K562 (cell line): Measurements from ENCODE around the gene TBRG1.

ENCODE experiments used
- CEBPB ChIP-seq: fragments of 450-650 bp; IDR thresholded peaks from 2 replicates; pipeline ENCODE4 v1.6.1; 2016; ENCODE audit warnings: missing genetic modification characterization, missing compliant biosample characterization
- CTCF ChIP-seq, 3 experiments: IDR thresholded peaks in 2 of 3; conservative IDR thresholded peaks in 1 of 3; 2 replicates each; pipeline ENCODE4 v1.5.1; 2011 to 2012; ENCODE audit warnings: low read length in 3 of 3, mild to moderate bottlenecking in 3 of 3, control low read depth in 2 of 3, improper control_type of control experiment in 1 of 3, inconsistent platforms in 1 of 3, low read depth in 1 of 3, mixed read lengths in 1 of 3, moderate library complexity in 1 of 3; ENCODE audit not compliant: insufficient read depth in 2 of 3
- HDAC3 ChIP-seq: fragments of 450-650 bp; IDR thresholded peaks from 2 replicates; pipeline ENCODE4 v1.6.1; 2018; ENCODE audit warnings: borderline replicate concordance, mild to moderate bottlenecking, moderate library complexity; ENCODE audit not compliant: partially characterized antibody
- MYC ChIP-seq, 2 experiments: fragments of 250-450 bp in 1 of 2; sonication (Bioruptor Pico) in 1 of 2; IDR thresholded peaks; 2 replicates each; pipeline versions ENCODE4 v1.5.1 to v1.6.1; 2012 to 2021; ENCODE audit warnings: low read depth in 2 of 2, borderline replicate concordance in 1 of 2, improper control_type of control experiment in 1 of 2, low read length in 1 of 2, mild to moderate bottlenecking in 1 of 2, moderate library complexity in 1 of 2
- NR2F6 ChIP-seq: fragments of 450-650 bp; formaldehyde crosslinking; IDR thresholded peaks from 2 replicates; pipeline ENCODE4 v1.4.0; 2020; ENCODE audit warnings: mild to moderate bottlenecking
- POLR2A ChIP-seq: fragments of 450-650 bp; conservative IDR thresholded peaks from 2 replicates; pipeline ENCODE4 v1.6.1; 2016
- SNRNP70 ChIP-seq: fragments of 200-400 bp; formaldehyde crosslinking; optimal IDR thresholded peaks from 2 replicates; pipeline ENCODE3; 2017; ENCODE audit warnings: low read depth, low read length
- SRF ChIP-seq, 2 experiments: fragments of 250-450, 450-650 bp in 1 of 2; sonication (Bioruptor Pico) in 1 of 2; sonication (generic) in 1 of 2; formaldehyde crosslinking; IDR thresholded peaks; 2 replicates each; pipeline versions ENCODE4 v1.5.0 to v1.5.1; 2020 to 2022; ENCODE audit warnings: mild to moderate bottlenecking in 1 of 2, missing genetic modification reagents in 1 of 2
- TAF1 ChIP-seq: IDR thresholded peaks from 2 replicates; pipeline ENCODE4 v1.6.1; 2011; ENCODE audit warnings: mild to moderate bottlenecking, low read length, moderate library complexity; ENCODE audit not compliant: insufficient read depth, control insufficient read depth, severe bottlenecking; ENCODE audit errors: extremely low read depth
- ZBTB7A ChIP-seq: IDR thresholded peaks from 2 replicates; pipeline ENCODE4 v1.6.1; 2011; ENCODE audit warnings: low read depth, mild to moderate bottlenecking, low read length, moderate library complexity, borderline replicate concordance; ENCODE audit not compliant: control insufficient read depth
- TF ChIP-seq, protein P1 (sequence below): fragments of 250-450 bp; sonication (Bioruptor Pico); IDR thresholded peaks from 2 replicates; pipeline ENCODE4 v1.4.0; 2020; ENCODE audit warnings: mild to moderate bottlenecking

DNA sequence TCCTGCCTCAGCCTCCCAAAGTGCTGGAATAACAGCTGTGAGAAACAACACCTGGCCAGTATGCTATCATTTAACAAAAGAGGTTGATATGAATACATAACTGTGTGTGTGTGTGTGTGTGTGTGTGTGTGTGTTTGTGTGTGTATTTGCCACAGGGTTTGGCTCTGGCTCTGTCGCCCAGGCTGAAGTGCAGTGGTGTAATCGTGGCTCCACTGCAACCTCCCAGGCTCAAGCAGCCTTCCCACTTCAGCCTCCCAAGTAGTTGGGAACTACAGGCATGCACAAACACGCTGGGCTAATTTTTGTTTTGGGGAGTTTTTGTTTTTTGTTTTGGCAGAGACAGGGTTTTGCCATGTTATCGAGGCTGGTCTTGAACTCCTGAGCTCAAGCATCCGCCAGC is 55.8 kb downstream of the TBRG1 start:
- TF ChIP-seq ZBTB7A, result no peak
- TF ChIP-seq CTCF (IDR thresholded peaks at IDR 0.05 in 2 of 3, conservative IDR thresholded peaks at IDR 0.05 in 1 of 3; ENCODE audit: insufficient read depth in 2 of 3, low read depth in 1 of 3, low read length in 3 of 3), result no peak
- no peak for TF ChIP-seq SRF (CRISPR knock-in tag; IDR thresholded peaks at IDR 0.05)
- TF ChIP-seq, protein P1, sequence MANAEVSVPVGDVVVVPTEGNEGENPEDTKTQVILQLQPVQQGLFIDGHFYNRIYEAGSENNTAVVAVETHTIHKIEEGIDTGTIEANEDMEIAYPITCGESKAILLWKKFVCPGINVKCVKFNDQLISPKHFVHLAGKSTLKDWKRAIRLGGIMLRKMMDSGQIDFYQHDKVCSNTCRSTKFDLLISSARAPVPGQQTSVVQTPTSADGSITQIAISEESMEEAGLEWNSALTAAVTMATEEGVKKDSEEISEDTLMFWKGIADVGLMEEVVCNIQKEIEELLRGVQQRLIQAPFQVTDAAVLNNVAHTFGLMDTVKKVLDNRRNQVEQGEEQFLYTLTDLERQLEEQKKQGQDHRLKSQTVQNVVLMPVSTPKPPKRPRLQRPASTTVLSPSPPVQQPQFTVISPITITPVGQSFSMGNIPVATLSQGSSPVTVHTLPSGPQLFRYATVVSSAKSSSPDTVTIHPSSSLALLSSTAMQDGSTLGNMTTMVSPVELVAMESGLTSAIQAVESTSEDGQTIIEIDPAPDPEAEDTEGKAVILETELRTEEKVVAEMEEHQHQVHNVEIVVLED (CRISPR knock-in tag), result no peak
- no peak for TF ChIP-seq MYC (IDR thresholded peaks at IDR 0.05; ENCODE audit: low read depth, low read length)
- TF ChIP-seq MYC (CRISPR knock-in tag; IDR thresholded peaks at IDR 0.05; ENCODE audit: borderline replicate concordance, low read depth), result no peak
- TF ChIP-seq CEBPB (tag), result no peak
- no peak for TF ChIP-seq NR2F6 (CRISPR knock-in tag)
- TF ChIP-seq HDAC3, result no peak
- no peak for TF ChIP-seq POLR2A
- no peak for TF ChIP-seq SNRNP70
- no peak for TF ChIP-seq TAF1
